ENCODE measurements around the gene DUSP22.

DUSP22 gene

DNA sequence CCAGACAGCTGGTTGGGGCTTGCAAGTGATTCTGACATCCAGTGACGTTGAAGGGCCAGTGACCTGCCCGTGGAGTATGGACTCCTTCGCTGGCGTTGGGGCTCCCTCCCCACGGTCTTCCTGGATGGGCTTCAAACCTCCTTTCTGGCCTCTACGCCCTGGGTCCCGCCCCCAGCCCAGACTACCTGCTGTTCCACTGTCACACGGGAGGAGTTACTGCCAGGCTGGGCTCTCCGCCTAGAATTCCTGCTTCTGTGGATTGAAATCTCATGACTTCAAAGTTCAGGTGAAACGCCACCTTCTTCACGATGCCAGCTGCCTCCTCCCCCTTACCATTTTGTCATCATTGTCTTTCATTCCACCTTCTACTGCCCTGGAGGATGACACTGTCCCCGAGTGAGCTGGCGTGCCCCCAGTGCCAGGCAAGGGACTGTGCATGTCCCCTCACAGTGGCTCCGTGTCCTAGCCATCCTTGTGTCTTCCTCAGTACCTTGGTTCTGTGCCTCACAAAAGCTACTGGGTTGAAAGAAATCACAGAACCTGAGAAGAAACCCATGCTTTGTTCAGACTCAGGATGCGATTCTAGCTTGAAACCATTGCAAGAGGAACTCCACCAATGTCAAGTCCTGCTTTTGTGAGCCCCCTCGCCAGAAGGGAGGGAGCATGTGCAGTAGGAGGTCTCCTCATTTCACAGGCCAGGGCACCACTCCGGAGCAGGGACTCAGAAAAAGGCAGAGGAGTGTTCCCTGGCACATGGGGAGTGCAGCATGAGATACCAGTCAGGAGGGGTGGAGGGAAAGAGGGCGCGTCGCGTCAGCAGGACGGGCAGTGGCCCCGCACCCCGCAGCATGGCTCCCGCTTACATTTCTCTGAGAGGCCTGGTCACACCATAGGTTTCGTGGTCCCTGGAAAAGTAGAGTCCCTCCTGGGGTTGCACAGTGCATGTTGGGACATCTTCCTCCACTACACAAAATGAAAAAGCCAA is 88.2 kb downstream of the DUSP22 start:
- no peak for DNase-seq (ENCODE audit: low read depth)

DNA sequence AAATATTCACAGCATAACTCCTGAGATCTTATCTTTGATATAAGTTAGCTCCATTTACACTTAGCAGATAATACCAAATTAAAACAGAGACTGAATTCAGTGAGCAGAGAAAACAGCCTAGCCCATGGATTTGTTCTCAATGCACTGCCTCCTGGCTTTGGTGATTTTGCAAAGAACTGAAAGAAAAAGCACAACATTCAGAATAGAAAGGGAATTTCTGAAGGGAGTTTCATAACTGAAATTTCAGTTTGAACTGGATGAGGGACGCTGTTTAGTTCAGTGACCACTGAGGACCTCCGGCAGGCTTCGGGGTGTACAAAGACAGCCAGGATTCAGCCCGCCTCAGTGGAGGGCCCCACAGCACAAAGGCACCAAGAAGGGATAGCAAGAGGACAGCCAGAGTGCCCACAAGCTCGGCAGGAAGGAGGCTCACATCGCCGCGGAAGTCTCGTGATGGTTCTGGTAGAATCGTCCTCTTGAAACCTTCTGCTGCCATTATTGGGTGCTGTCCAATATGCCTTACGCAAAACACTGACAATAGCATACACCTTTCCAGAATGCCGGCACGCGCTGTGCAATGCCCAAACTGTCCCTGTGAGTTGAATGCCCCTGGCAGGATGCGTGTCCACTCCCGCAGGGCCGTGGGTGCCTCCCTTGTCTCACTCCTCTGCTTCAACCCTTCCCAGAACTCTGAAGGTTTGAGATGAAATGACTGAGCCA is 89.6 kb downstream of the DUSP22 start:
- DNase-seq (ENCODE audit: low read depth), result no peak

DNA sequence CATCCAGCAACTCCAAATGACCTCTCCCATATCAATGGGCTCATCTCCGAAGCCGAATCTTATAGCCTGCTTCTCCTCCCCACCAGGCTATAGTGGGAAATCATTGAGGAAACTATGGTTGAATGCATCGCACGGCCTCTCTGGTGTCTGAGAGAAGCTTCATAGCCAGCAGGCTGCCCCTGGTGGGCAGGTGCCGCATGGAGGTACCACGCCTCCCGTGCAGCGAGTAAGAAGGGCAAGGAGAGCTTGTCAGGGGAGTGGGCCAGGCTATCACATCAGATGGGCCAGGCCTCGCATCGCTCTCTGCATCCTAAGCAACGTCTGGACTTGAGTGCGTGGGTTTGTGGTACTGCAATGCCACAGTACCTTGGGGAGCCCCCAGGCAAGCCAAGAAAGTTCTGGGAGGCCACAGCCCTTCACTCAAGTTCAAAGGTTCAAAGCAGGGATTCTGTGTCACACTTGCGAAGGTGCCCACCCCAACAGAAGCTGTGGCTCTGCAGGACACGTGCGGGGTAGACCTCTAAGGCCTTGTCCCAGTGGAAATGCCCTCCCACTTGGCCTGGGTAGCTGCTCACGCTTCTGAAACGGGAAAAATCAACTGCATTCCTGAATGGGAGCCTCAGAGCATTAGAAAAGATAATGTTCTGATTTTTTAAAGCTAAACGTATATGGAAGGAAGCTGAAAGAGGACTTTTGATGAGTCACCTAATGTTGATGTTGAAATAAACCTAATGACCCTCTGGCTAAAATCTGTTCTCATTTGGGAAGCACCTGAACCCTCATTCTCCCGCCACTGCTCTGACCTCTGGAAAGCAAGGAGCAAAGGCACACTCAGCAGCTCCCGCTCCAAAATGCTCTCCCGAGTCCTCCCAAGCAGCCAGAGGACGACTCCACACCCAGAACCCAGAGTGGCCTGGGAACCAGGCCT is 90.9 kb downstream of the DUSP22 start:
- no peak for DNase-seq (ENCODE audit: low read depth)

DNA sequence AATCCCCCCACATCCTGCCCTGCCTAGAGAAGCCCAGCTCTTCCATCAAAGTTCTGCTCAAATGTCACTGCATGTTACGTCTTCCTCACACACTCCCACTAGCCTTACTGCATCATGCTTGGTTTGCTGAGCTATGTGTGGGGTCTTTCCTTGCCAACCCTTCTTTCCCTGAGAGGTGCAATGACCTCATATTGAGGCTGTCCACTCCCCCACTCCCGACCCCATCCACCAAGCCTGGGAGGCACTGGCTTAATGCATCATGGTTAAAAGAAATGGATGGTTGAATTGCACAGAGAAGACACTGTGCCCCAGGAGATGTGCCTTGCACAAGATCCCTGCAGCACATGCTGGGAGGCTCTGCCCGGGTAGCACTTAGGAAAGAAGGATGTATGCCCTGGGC is 91.6 kb downstream of the DUSP22 start:
- no peak for DNase-seq (ENCODE audit: low read depth)

DNA sequence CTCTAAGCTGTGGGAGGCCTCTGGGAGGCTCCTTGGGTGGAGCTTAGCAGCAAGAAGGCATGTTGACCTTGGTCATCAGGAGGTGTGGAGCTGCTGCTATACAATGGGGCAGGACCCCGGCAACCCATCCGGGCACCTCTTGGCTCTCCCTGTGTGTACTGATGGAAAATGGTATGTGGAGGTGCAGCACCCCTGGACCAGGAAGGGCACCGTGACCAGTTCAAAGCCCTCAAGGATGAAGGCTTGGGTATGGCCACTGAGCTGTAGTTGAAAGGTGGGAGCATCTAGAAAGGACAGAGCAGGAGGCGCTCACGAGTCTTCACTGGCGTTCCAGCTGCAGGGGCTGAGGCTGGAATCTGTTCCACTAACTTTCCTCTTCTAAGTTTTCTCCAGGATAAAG is 92.6 kb downstream of the DUSP22 start:
- no peak for DNase-seq (ENCODE audit: low read depth)

DNA sequence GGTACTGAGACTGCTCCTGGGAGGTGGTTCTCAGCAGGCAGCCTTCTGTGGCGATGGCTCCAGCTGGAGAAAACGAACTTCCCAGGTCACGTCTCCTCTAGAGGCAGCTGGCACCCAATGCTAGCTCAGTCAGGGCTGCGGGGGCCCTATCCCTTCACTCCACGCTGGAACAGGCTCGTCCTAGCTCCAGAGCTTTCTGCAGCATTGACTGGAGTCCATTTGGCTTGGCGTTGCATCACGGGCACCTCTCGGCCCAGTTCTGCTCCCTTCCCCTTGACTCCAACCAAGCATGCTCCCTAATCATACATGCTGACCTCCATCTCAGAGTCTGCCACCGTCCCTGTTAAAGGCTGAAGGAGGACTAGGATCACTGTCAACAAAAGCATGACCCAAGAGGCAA is 93.3 kb downstream of the DUSP22 start:
- no peak for DNase-seq (ENCODE audit: low read depth)

DNA sequence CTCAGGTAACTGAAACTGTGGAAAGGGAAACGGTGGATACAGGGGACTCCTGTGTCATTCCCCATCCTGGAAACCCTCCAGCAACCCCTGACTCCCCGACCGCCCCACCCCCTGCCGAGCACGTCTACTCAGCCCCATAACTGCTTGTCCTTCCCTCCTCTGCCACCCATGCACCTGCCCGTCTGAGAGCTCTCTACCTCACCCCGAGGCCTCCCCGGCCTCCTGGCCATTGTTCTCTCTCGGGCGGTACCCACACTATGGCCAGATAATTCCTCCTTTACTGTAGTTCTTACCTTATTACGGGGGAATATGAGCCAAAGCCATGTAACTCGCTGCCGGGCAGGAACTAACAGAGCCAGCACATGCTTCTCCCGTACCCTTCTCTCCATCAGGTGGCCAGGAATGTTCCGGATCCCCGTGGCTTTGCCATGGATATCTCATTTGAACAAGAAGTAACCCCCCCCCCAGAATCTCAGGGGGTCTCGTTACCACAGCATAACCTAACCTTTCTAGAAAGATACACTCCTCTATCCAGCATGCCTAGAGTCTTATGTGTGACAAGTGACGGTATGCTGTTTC is 94.5 kb downstream of the DUSP22 start:
- DNase-seq (ENCODE audit: low read depth), result no peak

DNA sequence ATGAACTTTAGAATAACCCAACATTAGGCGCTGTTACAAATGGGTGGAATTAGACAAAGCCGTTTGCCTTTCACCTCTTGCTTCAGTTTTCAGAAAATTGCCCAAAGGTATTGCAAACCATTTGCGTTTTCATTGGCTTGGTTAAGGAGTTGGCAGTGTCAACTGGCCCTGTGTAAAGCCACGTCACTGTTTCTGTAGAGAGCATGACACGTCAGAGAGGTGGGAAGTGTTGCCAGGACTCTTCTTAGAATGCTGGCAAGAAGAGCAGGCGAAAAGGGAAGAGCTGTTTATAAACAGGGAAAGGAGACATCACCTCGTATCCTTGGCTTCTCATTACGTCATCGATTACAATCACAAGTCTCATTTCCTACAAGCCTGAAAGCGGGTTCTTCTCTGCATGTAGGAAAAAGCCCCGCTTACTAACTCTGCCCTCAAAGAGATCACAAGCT is 95.0 kb downstream of the DUSP22 start:
- no peak for DNase-seq (ENCODE audit: low read depth)

DNA sequence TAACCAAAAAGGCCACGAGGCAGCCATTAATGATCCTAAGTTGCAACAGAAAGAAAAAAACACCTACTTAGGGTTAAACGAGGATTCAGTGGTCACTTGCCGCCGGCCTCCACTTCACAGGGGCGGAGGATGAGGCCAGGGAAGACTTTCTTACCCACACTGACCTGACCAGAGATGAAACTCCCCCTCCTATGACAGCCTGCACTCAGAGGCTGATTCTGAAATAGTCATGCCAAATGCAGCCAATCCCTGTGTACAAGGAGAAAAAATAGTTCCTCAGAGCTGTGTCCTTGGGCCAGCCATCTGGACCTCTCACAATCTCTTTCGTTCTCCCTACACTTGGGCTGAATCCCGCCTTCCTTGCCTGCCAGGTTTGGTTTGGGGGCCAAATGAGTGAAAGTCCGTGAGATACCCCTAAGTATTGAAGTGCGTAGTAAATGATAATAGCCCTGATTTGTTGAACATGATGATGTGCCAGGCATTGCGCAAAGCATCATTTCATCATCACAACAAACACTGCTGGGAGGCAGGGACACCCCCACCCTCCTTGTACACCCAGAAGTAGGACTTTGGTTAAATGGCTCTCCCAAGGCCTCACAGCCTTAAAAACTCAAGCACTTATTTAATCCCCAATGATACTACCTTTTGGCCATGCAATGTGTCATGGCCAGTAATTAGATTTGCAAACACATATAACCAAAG is 96.1 kb downstream of the DUSP22 start:
- DNase-seq (ENCODE audit: low read depth), result no peak

DNA sequence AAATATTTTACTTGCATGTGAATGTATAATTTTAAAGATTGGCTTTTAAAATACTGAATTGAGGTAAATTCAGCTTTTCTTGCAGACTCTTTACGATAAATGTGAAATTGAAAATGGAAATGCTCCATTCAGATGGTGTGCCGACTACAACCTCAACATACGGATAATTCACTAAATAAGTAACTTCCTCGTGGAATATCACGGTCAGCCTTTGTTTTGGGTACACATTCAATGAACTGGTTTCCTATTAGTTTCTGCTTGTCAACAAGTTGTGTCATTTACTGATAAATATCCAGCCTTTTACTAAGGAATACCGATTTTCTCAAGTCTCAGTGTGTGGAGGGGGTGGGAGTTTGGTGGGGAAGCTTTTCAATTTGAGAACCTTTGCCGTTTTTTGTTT is 96.9 kb downstream of the DUSP22 start:
- no peak for DNase-seq (ENCODE audit: low read depth)

DNA sequence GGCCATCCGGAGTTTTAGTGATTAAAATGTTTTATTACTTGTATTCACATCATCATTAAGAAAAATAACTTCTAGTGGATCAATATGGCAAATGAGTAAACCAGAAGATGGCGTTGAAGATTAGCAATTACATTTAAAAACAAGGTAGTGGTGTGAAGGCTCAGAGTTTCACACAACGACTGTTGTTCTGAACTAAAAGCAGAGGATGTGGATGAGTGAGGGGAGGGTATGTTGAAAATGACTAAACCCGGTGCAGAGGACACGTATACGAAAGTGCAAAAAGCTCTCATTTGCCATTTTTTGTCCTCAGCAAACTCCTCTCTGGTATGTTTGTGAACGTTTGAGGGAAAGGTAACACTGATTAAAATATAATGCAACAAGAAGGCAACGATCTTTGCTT is 97.3 kb downstream of the DUSP22 start:
- no peak for DNase-seq (ENCODE audit: low read depth)

DNA sequence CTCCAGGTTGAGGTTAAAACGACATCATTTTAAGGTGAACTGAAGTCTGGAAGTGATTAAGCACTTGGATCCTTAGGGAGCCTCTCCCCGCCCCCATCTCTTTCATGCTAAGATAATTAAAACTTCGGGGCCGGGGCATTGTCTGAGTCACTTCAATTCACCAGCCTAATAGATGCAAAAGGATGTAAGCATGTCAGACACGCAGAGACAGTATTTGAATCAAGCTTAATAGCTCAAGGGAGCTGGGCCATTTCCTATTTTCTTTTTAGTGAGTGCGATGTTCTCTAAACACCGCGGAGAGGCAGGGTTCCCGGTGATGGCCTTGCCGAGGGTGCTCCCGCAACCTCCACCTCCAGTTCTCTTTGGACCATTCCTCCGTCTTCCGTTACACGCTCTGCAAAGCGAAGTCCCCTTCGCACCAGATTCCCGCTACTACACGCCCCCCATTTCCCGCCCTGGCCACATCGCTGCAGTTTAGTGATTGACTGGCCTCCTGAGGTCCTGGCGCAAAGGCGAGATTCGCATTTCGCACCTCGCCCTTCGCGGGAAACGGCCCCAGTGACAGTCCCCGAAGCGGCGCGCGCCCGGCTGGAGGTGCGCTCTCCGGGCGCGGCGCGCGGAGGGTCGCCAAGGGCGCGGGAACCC is 98.7 kb downstream of the DUSP22 start:
- no peak for DNase-seq (ENCODE audit: low read depth)

DNA sequence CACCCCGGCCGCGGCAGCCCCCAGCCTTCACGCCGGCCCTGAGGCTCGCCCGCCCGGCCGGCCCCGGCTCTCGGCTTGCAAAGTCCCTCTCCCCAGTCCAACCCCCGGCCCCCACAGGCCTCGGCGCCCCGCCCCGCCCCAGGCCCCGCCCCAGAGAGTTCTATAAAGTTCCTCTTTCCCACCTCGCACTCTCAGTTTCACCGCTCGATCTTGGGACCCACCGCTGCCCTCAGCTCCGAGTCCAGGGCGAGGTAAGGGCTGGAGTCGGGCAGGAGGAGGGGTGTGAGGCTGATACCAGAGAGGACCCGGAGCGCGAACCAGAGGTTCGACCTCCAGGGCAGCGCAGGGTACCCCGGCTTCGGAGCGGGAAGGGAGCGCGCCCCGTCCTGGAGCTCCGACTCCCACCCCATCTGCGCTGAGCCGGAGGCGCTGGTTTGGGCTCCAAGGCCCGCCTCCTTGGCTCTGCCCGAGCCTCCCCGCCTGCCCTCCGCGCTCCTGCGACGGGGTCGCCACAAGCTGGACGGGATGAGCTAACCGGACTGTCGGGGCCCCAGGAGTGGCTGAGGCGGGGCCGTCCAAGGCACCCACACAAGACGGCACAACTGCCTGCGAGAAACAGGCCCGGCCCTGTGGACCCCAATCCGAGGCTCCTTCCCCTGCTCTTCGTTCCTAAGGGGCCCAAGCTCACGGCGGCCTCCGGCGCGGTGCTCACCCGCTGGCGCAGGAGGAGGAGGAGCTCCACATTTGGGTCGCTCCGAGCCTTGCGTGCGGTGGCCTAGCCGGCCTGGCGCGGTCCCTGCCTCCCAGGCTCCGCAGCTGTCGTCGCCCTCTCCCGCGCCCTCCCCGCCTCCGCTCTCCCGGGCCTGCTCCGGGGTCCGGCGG is 99.5 kb downstream of the DUSP22 start, which contains the start of gene IRF4:
Gene IRF4 (plus strand): TSS at position 194 of the 882 bp plus-strand sequence. CDS start 1,401 bp downstream, outside the sequence.
- DNase-seq (ENCODE audit: low read depth), result peak; percentile 25

DNA sequence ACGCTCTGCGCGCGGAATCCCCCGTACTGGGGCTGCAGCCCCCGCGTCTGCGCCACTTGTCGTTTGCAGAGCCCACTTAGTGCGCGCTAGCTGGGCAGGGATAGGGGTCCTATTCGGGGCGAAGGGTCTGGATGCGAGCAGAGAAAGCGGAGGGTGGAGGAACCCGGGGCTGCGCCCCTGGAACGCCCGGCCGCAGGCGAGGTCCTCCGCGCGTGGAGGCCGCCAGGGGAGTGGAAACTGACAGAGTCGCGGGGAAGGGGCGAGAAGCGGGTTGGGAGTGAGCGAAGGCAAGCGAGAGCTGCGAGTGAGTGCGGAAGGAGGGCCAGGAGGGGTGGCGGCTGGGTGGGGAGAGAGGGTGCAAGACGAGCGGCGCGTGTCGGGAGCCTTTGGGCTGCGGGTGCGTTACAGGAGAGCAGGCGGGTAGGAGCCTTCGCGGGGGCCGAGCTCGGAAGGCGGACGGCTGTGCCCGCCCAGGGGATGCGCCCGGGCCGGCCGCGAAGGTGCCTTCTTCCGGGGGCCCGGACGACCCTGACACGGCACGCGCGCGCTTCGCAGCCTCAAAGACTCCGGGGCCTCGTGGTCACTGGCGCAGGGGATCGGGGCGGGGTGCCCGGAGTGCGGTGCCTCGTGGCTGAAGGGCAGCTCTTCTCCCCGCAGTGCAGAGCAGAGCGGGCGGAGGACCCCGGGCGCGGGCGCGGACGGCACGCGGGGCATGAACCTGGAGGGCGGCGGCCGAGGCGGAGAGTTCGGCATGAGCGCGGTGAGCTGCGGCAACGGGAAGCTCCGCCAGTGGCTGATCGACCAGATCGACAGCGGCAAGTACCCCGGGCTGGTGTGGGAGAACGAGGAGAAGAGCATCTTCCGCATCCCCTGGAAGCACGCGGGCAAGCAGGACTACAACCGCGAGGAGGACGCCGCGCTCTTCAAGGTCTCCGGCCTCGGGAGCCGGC is 100.4 kb downstream of the DUSP22 start:
- DNase-seq (ENCODE audit: low read depth), result no peak

DNA sequence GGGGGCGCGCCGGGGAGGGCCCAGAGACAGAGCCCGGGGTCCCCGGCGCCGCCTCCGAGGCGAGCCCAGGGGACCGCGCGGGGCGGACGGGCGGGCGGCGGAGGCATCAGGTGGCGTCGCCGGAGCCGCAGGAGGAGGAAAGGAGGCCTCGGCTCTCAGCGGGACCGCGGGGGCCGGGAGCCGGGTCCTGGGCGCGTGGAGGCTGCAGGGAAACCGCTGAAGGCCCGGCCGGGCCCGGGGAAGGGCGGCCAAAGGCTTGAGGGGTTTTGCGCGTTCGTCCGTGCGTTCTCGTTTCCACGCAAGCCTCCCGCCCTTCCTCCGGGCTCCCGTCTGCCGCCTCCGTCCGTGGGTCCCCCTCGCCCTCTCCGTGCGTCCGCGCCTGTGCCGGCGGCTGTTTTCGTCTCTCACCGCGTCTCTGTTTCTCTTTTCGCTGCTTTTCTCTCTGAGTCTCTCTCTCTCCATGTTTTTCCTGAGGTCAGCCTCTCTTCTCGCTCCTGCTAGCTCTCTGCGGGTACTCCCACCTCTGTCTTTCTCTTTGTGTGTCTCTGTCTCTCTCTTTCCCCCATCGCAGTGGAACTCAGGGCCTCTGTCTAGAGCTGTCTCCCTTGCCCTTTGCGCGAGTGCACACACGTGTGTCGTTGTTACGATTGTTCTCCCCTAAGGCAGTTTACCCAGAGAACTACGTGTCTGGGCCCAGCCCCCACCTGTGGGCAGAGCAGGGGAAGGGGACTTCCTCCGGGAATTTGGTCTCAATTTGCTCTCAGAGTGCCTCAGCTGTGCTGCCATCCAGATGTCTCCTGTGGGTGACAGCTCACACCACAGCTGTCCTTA is 101.3 kb downstream of the DUSP22 start:
- DNase-seq (ENCODE audit: low read depth), result no peak

DNA sequence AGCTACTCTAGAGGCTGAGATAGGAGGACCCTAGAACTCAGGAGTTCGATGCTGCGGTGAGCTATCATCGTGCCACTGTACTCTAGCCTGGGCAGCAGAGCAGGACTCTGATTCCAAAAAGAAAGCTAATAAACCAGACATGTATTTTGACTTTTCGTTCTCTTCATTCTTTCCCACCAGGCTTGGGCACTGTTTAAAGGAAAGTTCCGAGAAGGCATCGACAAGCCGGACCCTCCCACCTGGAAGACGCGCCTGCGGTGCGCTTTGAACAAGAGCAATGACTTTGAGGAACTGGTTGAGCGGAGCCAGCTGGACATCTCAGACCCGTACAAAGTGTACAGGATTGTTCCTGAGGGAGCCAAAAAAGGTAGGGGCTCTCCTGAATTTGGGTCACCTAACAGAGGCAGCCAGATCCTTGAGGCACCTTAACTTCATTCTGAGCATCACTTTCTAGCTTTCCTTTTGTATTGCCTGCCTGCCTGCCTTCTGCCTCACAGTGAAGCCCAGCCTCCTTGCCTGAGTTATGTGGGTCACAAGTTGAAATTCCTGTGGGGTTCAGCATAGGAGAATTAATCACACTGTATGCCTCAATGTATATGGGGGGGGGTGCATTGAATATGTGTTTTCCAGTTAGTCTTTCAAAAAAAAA is 102.5 kb downstream of the DUSP22 start:
- DNase-seq (ENCODE audit: low read depth), result no peak

All from activated T-helper 1 cell treated with Interleukin-2 at 50 U/mL for 16 hours (primary cell).